HL-60 (cell line): Measurements from ENCODE around the gene SMARCC2.

ENCODE experiments used
- DNase-seq, 2 experiments: peaks; one replicate each; pipeline ENCODE4 v3.0.0-alpha.2; 2010 to 2020; ENCODE audit warnings: low read depth in 1 of 2, low spot score in 1 of 2
- H3K27ac ChIP-seq: fragments of 250-450 bp; sonication (Bioruptor Pico); replicated peaks from 2 replicates; pipeline ENCODE4 v1.5.1; 2020; ENCODE audit warnings: mild to moderate bottlenecking, moderate library complexity
- H3K27me3 ChIP-seq: fragments of 250-450 bp; sonication (Bioruptor Pico); 2 replicates; pipeline ENCODE4 v1.5.1; 2021; ENCODE audit warnings: mild to moderate bottlenecking, moderate library complexity; ENCODE audit not compliant: insufficient read depth, poor library complexity, severe bottlenecking
- H3K4me3 ChIP-seq: replicated peaks from 2 replicates; pipeline ENCODE4 v1.5.1; 2011; ENCODE audit warnings: mild to moderate bottlenecking, control low read depth, low read length; ENCODE audit not compliant: insufficient read depth
- CTCF ChIP-seq: IDR thresholded peaks from one replicate; pipeline ENCODE4 v1.5.1; 2011; ENCODE audit warnings: low read length, control low read depth, inconsistent platforms; ENCODE audit not compliant: insufficient read depth
- GABPA ChIP-seq: IDR thresholded peaks from 2 replicates; pipeline ENCODE4 v1.6.1; 2012; ENCODE audit warnings: low read depth
- POLR2AphosphoS5 ChIP-seq: IDR thresholded peaks from 2 replicates; pipeline ENCODE4 v1.6.1; 2012; ENCODE audit warnings: low read depth
- SPI1 ChIP-seq: IDR thresholded peaks from 2 replicates; pipeline ENCODE4 v1.6.1; 2012; ENCODE audit warnings: low read depth, mild to moderate bottlenecking, borderline replicate concordance
- TF ChIP-seq, protein P1 (sequence below): IDR thresholded peaks from 2 replicates; pipeline ENCODE4 v1.6.1; 2012; ENCODE audit warnings: low read depth; ENCODE audit not compliant: insufficient replicate concordance

Gene SMARCC2

DNA sequence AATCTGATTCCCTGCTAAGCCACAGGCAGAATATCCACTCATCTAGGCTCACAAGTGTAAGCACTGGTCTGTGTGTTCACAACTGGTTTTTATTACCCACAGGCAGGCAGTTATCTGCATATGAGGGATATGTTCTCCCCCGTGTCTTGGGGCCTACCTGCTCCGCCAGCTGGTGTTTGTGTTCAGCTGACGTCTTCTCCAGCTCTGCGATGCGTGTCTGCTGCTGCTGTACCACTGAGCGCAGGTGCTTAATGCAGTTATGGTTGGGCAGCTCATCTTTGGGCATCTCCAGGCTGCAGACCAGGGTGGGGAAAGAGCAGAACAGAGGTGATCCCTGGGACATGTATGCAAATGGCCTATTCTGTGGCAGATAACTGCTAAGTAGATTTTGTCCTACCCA lies 18.7 kb upstream of the SMARCC2 start:
- DNase-seq, result no peak
- TF ChIP-seq CTCF, result no peak
- TF ChIP-seq POLR2AphosphoS5, result no peak
- no peak for TF ChIP-seq GABPA
- TF ChIP-seq, protein P1, sequence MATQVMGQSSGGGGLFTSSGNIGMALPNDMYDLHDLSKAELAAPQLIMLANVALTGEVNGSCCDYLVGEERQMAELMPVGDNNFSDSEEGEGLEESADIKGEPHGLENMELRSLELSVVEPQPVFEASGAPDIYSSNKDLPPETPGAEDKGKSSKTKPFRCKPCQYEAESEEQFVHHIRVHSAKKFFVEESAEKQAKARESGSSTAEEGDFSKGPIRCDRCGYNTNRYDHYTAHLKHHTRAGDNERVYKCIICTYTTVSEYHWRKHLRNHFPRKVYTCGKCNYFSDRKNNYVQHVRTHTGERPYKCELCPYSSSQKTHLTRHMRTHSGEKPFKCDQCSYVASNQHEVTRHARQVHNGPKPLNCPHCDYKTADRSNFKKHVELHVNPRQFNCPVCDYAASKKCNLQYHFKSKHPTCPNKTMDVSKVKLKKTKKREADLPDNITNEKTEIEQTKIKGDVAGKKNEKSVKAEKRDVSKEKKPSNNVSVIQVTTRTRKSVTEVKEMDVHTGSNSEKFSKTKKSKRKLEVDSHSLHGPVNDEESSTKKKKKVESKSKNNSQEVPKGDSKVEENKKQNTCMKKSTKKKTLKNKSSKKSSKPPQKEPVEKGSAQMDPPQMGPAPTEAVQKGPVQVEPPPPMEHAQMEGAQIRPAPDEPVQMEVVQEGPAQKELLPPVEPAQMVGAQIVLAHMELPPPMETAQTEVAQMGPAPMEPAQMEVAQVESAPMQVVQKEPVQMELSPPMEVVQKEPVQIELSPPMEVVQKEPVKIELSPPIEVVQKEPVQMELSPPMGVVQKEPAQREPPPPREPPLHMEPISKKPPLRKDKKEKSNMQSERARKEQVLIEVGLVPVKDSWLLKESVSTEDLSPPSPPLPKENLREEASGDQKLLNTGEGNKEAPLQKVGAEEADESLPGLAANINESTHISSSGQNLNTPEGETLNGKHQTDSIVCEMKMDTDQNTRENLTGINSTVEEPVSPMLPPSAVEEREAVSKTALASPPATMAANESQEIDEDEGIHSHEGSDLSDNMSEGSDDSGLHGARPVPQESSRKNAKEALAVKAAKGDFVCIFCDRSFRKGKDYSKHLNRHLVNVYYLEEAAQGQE, result no peak
- no peak for TF ChIP-seq SPI1
- no peak overlapping the region for H3K4me3 ChIP-seq
- H3K27me3 ChIP-seq, result no peaks in the 10 kb centered on the region
- no peak overlapping the region for H3K27ac ChIP-seq

- H3K4me3 ChIP-seq, result no peak overlapping the region
- no peaks in the 10 kb centered on the region for H3K27me3 ChIP-seq
- H3K27ac ChIP-seq, result no peak overlapping the region
- peak in 1 of 2 experiments; percentile 62 for DNase-seq
- TF ChIP-seq CTCF (peak; percentile 75), SPI1 (no peak)
Measured at GRCh38 chr12:56206452-56207166, 17.3 kb upstream of the SMARCC2 start.

DNA sequence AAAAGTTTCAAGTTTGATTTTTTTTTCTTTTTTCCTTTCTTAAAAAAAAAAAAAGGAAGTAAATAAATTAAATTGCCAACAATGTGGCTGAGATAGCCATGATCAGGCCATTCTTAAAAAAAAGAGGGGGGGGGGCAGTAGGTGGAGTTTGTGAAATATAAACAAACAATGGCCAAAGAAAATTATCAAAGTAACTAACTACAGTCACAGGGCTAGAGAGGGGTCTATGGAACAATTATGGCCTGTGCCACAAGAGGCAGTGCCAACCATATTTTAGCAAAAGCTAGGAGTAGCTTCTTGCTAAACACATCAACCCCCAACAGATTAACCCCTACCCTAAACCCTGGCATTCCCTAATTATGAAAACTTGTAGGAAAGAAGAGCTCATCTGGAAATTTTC lies 16.2 kb upstream of the SMARCC2 start:
- no peak overlapping the region for H3K27ac ChIP-seq

More for the DNA sequence above, 16.2 kb upstream of the SMARCC2 start:
- no peak for TF ChIP-seq GABPA
- TF ChIP-seq, protein P1, result no peak
- no peak for TF ChIP-seq CTCF
- TF ChIP-seq POLR2AphosphoS5, result no peak
- TF ChIP-seq SPI1, result no peak
- no peak overlapping the region for H3K4me3 ChIP-seq
- no peaks in the 10 kb centered on the region for H3K27me3 ChIP-seq
- DNase-seq, result no peak
